Lower leg skin (tissue), 4 donors: ENCODE results near the gene ATP6V1D. TPM values are rescaled to one million over a fixed set of nuclear protein-coding genes. Genes with fewer than 3 reads are reported as not detected.
"Not testable (repeated sequence)": the region's sequence is repeated elsewhere in the genome, so short reads cannot be mapped to it uniquely, and the experiment has no call there.

Source experiments
- DNase-seq, 2 donors: peaks; one replicate each; pipeline ENCODE4 v3.0.0-alpha.2; 2019; ENCODE audit warnings: low spot score in 2 of 2
- H3K4me3 ChIP-seq: fragments of 200-600 bp; sonication (generic); 2 replicates; pipeline ENCODE4 v1.5.1; 2017; ENCODE audit warnings: mild to moderate bottlenecking, low read depth; ENCODE audit not compliant: poor library complexity, severe bottlenecking
- POLR2A ChIP-seq, 2 donors: fragments of 450-650 bp; IDR thresholded peaks; one replicate each; pipeline ENCODE4 v1.6.1; 2016 to 2017; ENCODE audit warnings: antibody characterized with exemption in 2 of 2, mild to moderate bottlenecking in 1 of 2, moderate library complexity in 1 of 2
- WGBS, 2 donors: methylation state at CpG; one replicate each; pipeline ENCODE4 v1.1.5; 2018; 5-methylcytosine and 5-hydroxymethylcytosine counted together
- intact Hi-C: fragments of 100-400 bp; cut with DNase I; formaldehyde crosslinking; loops from one replicate; pipeline ENCODE4 v1.15.0; 2023; ENCODE audit warnings: low total_unique reads
- total RNA-seq, 4 donors: library from RNA; depleted of rRNA; stranded (reverse); fragments of >200 nt; gene quantifications; one replicate each; pipeline ENCODE4 v1.1.0, GENCODE V29; 2016
- TF ChIP-seq, protein P1 (sequence below), 3 donors: fragments of 450-650 bp; IDR thresholded peaks; one replicate each; pipeline ENCODE4 v1.5.1; 2016; ENCODE audit warnings: antibody characterized with exemption in 3 of 3, mild to moderate bottlenecking in 3 of 3, moderate library complexity in 2 of 3

The ATP6V1D gene
- total RNA-seq = 10 to 100 TPM; 64.9 to 80.0 (median 74.7) TPM

DNA sequence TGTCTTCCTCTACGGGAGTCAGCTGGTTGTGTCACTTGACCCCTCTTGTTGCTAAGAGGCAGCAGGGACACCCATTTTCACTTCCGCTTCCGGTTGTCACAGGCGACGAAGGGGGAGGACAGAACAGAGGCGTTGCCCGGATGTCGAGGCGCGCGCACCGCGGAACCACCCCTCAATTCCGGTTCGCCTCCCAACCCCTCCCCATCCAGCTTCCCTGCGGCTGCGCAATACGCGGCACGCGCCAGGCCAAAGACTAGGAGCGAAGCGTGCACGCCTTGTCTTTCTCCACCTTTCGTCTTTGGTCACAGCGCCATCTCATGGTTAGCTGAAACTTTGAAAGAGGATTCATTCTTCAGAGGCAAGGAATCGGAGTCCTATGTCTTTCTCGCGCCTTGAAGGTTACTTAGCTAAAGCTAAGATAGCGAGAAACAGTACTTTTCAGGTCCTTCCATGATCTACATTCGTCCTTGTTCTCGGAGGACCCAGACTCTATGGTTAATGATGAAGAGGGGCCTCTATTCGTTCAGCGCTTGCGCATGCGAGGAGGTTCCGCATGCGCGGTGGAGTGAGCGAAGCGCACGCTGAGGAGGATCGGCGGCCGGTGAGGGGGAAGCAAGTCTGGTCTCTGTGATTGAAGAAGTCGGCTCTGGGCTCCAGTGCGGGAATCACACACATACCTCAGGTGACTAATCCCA is at the start of gene ATP6V1D, which contains the start of gene EIF2S1:
TSS of gene ATP6V1D (minus strand) at position 30 of the 695 bp plus-strand sequence. CDS start 106 bp downstream, outside the sequence.
TSS of gene EIF2S1 (plus strand) at position 554 of the 695 bp plus-strand sequence. CDS start 4,440 bp downstream, outside the sequence.
- H3K4me3 ChIP-seq = peak within 1 kb of the TSS; percentile 73
- intact Hi-C loops = loop anchor here (10.0 kb wide), 1 partner anchor 1945 kb away; the partner anchor contains the start of gene FUT8
- TF ChIP-seq, protein P1, sequence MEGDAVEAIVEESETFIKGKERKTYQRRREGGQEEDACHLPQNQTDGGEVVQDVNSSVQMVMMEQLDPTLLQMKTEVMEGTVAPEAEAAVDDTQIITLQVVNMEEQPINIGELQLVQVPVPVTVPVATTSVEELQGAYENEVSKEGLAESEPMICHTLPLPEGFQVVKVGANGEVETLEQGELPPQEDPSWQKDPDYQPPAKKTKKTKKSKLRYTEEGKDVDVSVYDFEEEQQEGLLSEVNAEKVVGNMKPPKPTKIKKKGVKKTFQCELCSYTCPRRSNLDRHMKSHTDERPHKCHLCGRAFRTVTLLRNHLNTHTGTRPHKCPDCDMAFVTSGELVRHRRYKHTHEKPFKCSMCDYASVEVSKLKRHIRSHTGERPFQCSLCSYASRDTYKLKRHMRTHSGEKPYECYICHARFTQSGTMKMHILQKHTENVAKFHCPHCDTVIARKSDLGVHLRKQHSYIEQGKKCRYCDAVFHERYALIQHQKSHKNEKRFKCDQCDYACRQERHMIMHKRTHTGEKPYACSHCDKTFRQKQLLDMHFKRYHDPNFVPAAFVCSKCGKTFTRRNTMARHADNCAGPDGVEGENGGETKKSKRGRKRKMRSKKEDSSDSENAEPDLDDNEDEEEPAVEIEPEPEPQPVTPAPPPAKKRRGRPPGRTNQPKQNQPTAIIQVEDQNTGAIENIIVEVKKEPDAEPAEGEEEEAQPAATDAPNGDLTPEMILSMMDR (IDR thresholded peaks at IDR 0.05) = peak in 2 of 3 donors; percentile 27 to 100
- peak in 1 of 2 donors; percentile 59 for TF ChIP-seq POLR2A (IDR thresholded peaks at IDR 0.05)
- DNase-seq = peak; percentile 99 to 100
- WGBS, 2 donors = 0 to 1% methylated on average over 42 to 47 of the region's 47 CpGs

DNA sequence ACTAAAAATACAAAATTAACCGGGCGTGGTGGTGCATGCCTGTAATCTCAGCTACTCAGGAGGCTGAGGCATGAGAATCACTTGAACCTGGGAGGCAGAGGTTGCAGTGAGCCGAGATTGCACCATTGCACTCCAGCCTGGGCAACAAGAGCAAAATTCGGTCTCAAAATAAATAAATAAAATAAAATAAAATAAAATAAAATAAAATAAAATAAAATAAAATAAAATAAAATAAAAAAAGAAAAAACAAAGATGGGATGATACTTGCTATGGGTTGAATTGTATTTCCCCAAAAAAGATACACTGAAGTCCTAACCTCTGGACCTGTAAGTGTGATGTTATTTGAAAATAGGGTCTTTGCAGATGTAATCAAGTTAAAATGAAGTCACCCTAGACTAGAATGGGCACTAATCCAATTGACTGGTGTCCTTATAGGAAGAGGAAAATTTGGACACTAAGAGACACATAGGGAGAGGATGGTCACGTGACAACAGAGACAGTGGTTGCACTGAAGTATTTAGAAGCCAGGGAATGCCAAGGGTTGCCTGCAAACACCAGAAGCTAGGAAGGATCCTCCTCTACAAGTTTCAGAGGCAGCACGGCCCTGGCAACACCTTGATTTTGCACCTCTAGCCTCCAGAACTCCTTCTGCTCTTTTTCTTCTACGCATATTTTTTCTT is 48.7 kb upstream of the ATP6V1D start:
- DNase-seq, H3K4me3 ChIP-seq, intact Hi-C loops: not testable (repeated sequence)
- 73 to 75% methylated on average over 7 of the region's 7 CpGs for WGBS, 2 donors

DNA sequence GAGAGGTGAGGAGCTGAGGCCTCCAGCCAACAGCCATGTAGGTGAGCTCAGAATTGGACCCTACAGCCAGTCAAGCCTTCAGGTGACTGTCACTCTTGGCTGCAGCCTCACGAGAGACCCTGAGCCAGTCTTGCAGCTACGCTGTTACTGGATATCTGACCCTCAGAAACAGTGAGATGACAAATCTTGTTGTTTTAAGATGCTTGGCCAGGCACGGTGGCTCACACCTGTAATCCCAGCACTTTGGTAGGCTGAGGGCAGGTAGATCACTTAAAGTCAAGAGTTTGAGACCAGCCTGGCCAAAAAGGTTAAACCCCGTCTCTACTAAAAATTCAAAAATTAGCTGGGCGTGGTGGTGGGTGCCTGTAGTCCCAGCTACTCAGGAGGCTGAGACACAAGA is 46.2 kb upstream of the ATP6V1D start:
- intact Hi-C loops = no loop called here
- TF ChIP-seq POLR2A (IDR thresholded peaks at IDR 0.05) = no peak
- TF ChIP-seq, protein P1 (IDR thresholded peaks at IDR 0.05) = no peak
- DNase-seq = peak in 1 of 2 donors; percentile 53
- WGBS, 2 donors = 93 to 97% methylated on average over 5 of the region's 5 CpGs
- H3K4me3 ChIP-seq = no peak overlapping the region

DNA sequence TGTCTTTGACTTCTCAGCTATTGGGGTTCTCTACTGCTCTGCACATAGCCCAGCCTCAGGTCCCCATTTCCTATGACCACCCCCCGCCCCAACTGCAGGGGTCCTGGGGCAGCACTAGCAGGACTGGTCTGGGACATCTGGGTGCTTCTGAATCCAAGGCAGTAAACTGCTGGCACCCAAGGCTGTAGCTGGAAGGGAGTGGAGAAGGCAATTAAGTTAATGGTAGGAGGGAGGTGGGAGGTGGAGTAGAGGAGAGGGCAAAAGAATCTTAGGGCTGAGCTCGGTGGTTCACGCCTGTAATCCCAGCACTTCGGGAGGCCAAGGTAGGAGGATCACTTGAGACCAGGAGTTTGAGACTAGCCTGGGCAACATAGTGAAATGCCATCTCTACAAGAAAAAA is 40.8 kb upstream of the ATP6V1D start:
- 87 to 90% methylated on average over 4 of the region's 4 CpGs for WGBS, 2 donors

DNA sequence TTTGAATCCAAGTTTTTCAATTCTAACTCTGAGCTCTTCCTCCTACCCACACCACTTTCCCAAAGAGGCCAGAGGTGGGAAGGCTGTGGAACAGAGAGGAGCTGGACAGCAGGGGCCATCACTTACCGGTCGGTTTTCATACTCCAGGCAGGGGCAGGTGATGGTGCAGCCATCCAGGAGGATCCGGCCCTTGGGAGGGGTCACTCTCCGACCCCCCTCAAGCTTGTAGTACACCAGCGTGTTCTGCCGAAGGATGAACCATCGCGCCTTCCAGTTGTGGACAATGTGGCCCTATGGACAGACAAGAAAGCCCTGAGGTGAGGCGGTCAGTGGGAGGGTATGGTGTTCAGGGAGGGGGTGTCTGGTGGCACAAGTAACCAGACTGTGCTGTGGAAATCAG is 37.9 kb upstream of the ATP6V1D start:
- no peak for TF ChIP-seq POLR2A (IDR thresholded peaks at IDR 0.05)
- TF ChIP-seq, protein P1 (IDR thresholded peaks at IDR 0.05) = no peak
- intact Hi-C loops = no loop called here
- 95% methylated on average over 9 of the region's 9 CpGs for WGBS, 2 donors
- no peak for DNase-seq
- no peak overlapping the region for H3K4me3 ChIP-seq

More for the DNA sequence above, 40.8 kb upstream of the ATP6V1D start:
- peak in 1 of 2 donors; percentile 42 for DNase-seq
- intact Hi-C loops = no loop called here
- H3K4me3 ChIP-seq = no peak overlapping the region
- no peak for TF ChIP-seq POLR2A (IDR thresholded peaks at IDR 0.05)
- TF ChIP-seq, protein P1 (IDR thresholded peaks at IDR 0.05) = no peak

DNA sequence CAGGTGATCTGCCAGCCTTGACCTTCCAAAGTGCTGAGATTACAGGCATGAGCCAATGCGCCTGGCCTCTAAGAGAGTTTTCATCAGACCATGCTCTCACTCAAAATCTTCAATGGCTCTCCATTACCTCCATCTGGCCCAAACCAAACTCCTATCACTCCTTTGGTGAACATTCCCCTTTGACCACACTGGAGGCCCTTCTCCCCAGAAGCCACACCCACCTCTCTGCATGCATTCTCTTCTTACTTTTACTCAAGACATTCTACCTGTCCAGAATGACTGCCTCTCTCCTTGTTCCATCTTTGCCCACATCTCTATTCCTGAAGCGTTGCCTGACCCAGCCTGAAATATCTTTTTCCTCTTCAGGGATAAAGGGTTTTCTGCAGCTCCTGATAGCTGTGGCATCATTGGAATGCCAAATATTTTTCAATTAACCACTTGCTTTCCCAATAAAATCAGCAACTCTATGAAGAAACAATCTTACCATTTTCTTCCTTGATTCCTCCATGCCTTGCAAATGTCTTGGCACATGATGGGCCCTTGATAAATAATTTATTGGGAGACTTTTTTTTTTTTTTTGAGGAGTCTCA is 36.9 kb upstream of the ATP6V1D start:
- WGBS, 2 donors = 79 to 87% methylated on average over 2 of the region's 2 CpGs
- TF ChIP-seq POLR2A (IDR thresholded peaks at IDR 0.05) = no peak
- TF ChIP-seq, protein P1 (IDR thresholded peaks at IDR 0.05) = no peak
- intact Hi-C loops = no loop called here

More for the DNA sequence above, 36.9 kb upstream of the ATP6V1D start:
- no peak for DNase-seq
- no peak overlapping the region for H3K4me3 ChIP-seq
